Neuronal stem cell (in vitro differentiated cells): ENCODE results near the gene REEP3.

Source experiments
- DNase-seq: peaks from one replicate; pipeline ENCODE4 v3.0.0-alpha.2; 2013; ENCODE audit warnings: low spot score
- H2AFZ ChIP-seq: one replicate; pipeline ENCODE4 v1.6.1; 2013; ENCODE audit warnings: mild to moderate bottlenecking, low read length, inconsistent platforms
- H2AK5ac ChIP-seq: 2 replicates; pipeline ENCODE4 v1.6.1; 2013; ENCODE audit warnings: low read depth, mild to moderate bottlenecking, inconsistent platforms, low read length, moderate library complexity, mixed read lengths
- H2BK120ac ChIP-seq: 2 replicates; pipeline ENCODE4 v1.6.1; 2013; ENCODE audit warnings: low read depth, mild to moderate bottlenecking, inconsistent platforms, low read length, moderate library complexity, mixed read lengths
- H2BK12ac ChIP-seq: one replicate; pipeline ENCODE4 v1.6.1; 2013; ENCODE audit warnings: low read length, inconsistent platforms
- H2BK15ac ChIP-seq: 2 replicates; pipeline ENCODE4 v1.6.1; 2013; ENCODE audit warnings: mild to moderate bottlenecking, low read length, inconsistent platforms, mixed read lengths
- H2BK5ac ChIP-seq: one replicate; pipeline ENCODE4 v1.6.1; 2013; ENCODE audit warnings: inconsistent platforms, mild to moderate bottlenecking, low read length, moderate library complexity
- H3K14ac ChIP-seq: one replicate; pipeline ENCODE4 v1.6.1; 2013; ENCODE audit warnings: low read length, inconsistent platforms
- H3K18ac ChIP-seq: 2 replicates; pipeline ENCODE4 v1.6.1; 2013; ENCODE audit warnings: low read length, inconsistent platforms
- H3K23ac ChIP-seq: 2 replicates; pipeline ENCODE4 v1.6.1; 2013; ENCODE audit warnings: low read depth, mild to moderate bottlenecking, mixed read lengths, low read length, inconsistent platforms; ENCODE audit not compliant: poor library complexity
- H3K27ac ChIP-seq: replicated peaks from 3 replicates; pipeline ENCODE4 v1.5.1; 2013; ENCODE audit warnings: low read length, inconsistent platforms
- H3K27me3 ChIP-seq, 3 experiments: 2 replicates each; pipeline ENCODE4 v1.6.1; 2013; ENCODE audit warnings: low read length in 3 of 3, mild to moderate bottlenecking in 2 of 3, inconsistent platforms in 1 of 3, low read depth in 1 of 3, mixed read lengths in 1 of 3, moderate library complexity in 1 of 3; ENCODE audit not compliant: control insufficient read depth in 3 of 3, insufficient read depth in 3 of 3
- H3K36me3 ChIP-seq, 2 donors: replicated peaks in 1 of 2; 2 replicates each; pipeline ENCODE4 v1.6.1; 2013; ENCODE audit warnings: low read length in 2 of 2; ENCODE audit not compliant: control insufficient read depth in 2 of 2, insufficient read depth in 2 of 2
- H3K4ac ChIP-seq: 2 replicates; pipeline ENCODE4 v1.6.1; 2013; ENCODE audit warnings: inconsistent platforms, mild to moderate bottlenecking, low read length, moderate library complexity
- H3K4me1 ChIP-seq, 2 donors: 1 replicate in 1 of 2; 2 replicates in 1 of 2; pipeline ENCODE4 v1.6.1; 2013; ENCODE audit warnings: low read length in 2 of 2, low read depth in 1 of 2; ENCODE audit not compliant: control insufficient read depth in 2 of 2, insufficient read depth in 1 of 2
- H3K4me2 ChIP-seq: one replicate; pipeline ENCODE4 v1.6.1; 2013; ENCODE audit warnings: mild to moderate bottlenecking, low read length, inconsistent platforms; ENCODE audit not compliant: insufficient read depth, poor library complexity, severe bottlenecking
- H3K4me3 ChIP-seq, 2 donors: 2 replicates each; pipeline ENCODE4 v1.5.1; 2013; ENCODE audit warnings: low read length in 2 of 2, mild to moderate bottlenecking in 2 of 2, inconsistent platforms in 1 of 2, moderate library complexity in 1 of 2
- H3K79me1 ChIP-seq: one replicate; pipeline ENCODE4 v1.6.1; 2013; ENCODE audit warnings: low read depth, mild to moderate bottlenecking, inconsistent platforms, low read length, moderate library complexity
- H3K9ac ChIP-seq: one replicate; pipeline ENCODE4 v1.6.1; 2013; ENCODE audit warnings: mild to moderate bottlenecking, low read depth, low read length, inconsistent platforms; ENCODE audit not compliant: poor library complexity
- H3K9me3 ChIP-seq, 2 donors: replicated peaks in 1 of 2; 2 replicates each; pipeline versions ENCODE3 to v1.6.1; 2013; ENCODE audit warnings: low read length in 2 of 2, mild to moderate bottlenecking in 2 of 2, inconsistent platforms in 1 of 2, low read depth in 1 of 2, mixed read lengths in 1 of 2, moderate library complexity in 1 of 2; ENCODE audit not compliant: control insufficient read depth in 2 of 2, insufficient read depth in 1 of 2
- H4K8ac ChIP-seq: one replicate; pipeline ENCODE4 v1.6.1; 2013; ENCODE audit warnings: low read depth, mild to moderate bottlenecking, inconsistent platforms, low read length, moderate library complexity
- H4K91ac ChIP-seq: one replicate; pipeline ENCODE4 v1.6.1; 2013; ENCODE audit warnings: low read length, low read depth, mild to moderate bottlenecking, inconsistent platforms; ENCODE audit not compliant: poor library complexity
- WGBS, 2 donors: extraction: QIAGEN DNeasy Blood & Tissue Kit; methylation state at CpG; one replicate each; pipeline ENCODE4 v1.1.7; 2013; ENCODE audit warnings: missing lambda C conversion rate in 2 of 2, mixed read lengths in 1 of 2; ENCODE audit not compliant: insufficient read length in 2 of 2, insufficient replicate concordance in 1 of 2; ENCODE audit errors: extremely low coverage in 2 of 2; 5-methylcytosine and 5-hydroxymethylcytosine counted together

Gene REEP3

DNA sequence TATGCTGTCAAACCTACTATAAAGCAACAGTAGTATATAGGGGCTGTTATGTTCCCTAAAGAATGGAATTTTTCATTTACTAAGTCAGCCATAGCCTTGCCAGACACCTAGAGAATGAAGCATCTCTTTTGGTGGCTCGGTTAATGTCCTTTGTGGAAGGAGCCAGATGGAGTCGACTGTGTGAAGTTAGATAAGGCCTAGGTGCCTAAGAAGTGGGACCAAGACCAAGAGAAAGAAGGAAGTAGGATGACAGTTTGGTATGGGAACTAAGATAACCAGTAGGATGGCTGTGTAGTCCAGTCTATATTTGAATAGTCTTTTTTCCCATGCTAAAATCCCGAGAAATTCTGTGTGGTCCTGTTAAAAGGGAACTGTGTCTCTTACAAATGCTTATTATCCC is 62.2 kb downstream of the REEP3 start:
- no peaks in the 10 kb centered on the region for H3K27me3 ChIP-seq
- H3K14ac ChIP-seq, result no peak overlapping the region
- H2BK120ac ChIP-seq, result no peak overlapping the region
- H2BK15ac ChIP-seq, result no peak overlapping the region
- no peak overlapping the region for H3K4ac ChIP-seq
- no peak for DNase-seq
- no peak overlapping the region for H3K18ac ChIP-seq
- H2BK12ac ChIP-seq, result no peak overlapping the region
- no peak overlapping the region for H2AFZ ChIP-seq
- H4K91ac ChIP-seq, result no peak overlapping the region
- no peak overlapping the region for H3K4me3 ChIP-seq
- H3K4me1 ChIP-seq, result no peaks in the 10 kb centered on the region
- H3K36me3 ChIP-seq, result no peaks in the 10 kb centered on the region
- H2AK5ac ChIP-seq, result no peak overlapping the region
- no peak overlapping the region for H3K27ac ChIP-seq
- no peak overlapping the region for H2BK5ac ChIP-seq
- no peaks in the 10 kb centered on the region for H3K79me1 ChIP-seq
- no CpG with 5 or more reads among the region's 3 CpGs for WGBS, 2 donors
- no peak overlapping the region for H3K23ac ChIP-seq
- H3K4me2 ChIP-seq, result no peak overlapping the region
- H3K9ac ChIP-seq, result no peak overlapping the region
- H3K9me3 ChIP-seq, result no peaks in the 10 kb centered on the region
- H4K8ac ChIP-seq, result no peak overlapping the region

GRCh38 chr10:63583909-63584724 is 62.9 kb downstream of the REEP3 start:
- no peak overlapping the region for H2BK15ac ChIP-seq
- H2AFZ ChIP-seq, result no peak overlapping the region
- H2BK12ac ChIP-seq, result no peak overlapping the region
- H3K18ac ChIP-seq, result no peak overlapping the region
- no peak overlapping the region for H2BK5ac ChIP-seq
- H3K27ac ChIP-seq, result no peak overlapping the region
- H3K36me3 ChIP-seq, result peaks cover 0 to 2% of the 10 kb centered on the region in 2 donors
- H2AK5ac ChIP-seq, result no peak overlapping the region
- no peak overlapping the region for H3K23ac ChIP-seq
- H3K4ac ChIP-seq, result no peak overlapping the region
- WGBS, 2 donors, result no CpG with 5 or more reads among the region's 5 CpGs
- no peaks in the 10 kb centered on the region for H3K4me1 ChIP-seq
- no peak for DNase-seq
- no peak overlapping the region for H4K8ac ChIP-seq
- no peaks in the 10 kb centered on the region for H3K27me3 ChIP-seq
- H3K4me3 ChIP-seq, result no peak overlapping the region
- H4K91ac ChIP-seq, result no peak overlapping the region
- no peaks in the 10 kb centered on the region for H3K79me1 ChIP-seq
- no peak overlapping the region for H3K4me2 ChIP-seq
- no peak overlapping the region for H3K9ac ChIP-seq
- no peak overlapping the region for H3K14ac ChIP-seq
- H2BK120ac ChIP-seq, result no peak overlapping the region
- H3K9me3 ChIP-seq, result no peaks in the 10 kb centered on the region

GRCh38 chr10:63584725-63585035 is 63.5 kb downstream of the REEP3 start:
- Histone ChIP-seq H3K27me3 (no peaks in the 10 kb centered on the region), H3K4me3 (no peak overlapping the region), H3K79me1 (no peaks in the 10 kb centered on the region), H3K9me3 (no peaks in the 10 kb centered on the region), H4K91ac (no peak overlapping the region), H3K23ac (no peak overlapping the region), H2BK15ac (no peak overlapping the region), H4K8ac (no peak overlapping the region), H2BK12ac (no peak overlapping the region), H2BK5ac (no peak overlapping the region), H3K14ac (no peak overlapping the region), H3K4me1 (no peaks in the 10 kb centered on the region), H3K18ac (no peak overlapping the region), H2AFZ (no peak overlapping the region), H3K4me2 (no peak overlapping the region), H2AK5ac (no peak overlapping the region), H2BK120ac (no peak overlapping the region), H3K4ac (no peak overlapping the region), H3K9ac (no peak overlapping the region), H3K36me3 (peaks cover 0 to 2% of the 10 kb centered on the region in 2 donors), H3K27ac (no peak overlapping the region)
- no peak for DNase-seq

- no peaks in the 10 kb centered on the region for H3K27me3 ChIP-seq
- WGBS, 2 donors, result no CpG with 5 or more reads among the region's 1 CpG
- no peak overlapping the region for H2BK15ac ChIP-seq
- no peak overlapping the region for H2BK5ac ChIP-seq
- no peak overlapping the region for H2AK5ac ChIP-seq
- H3K23ac ChIP-seq, result no peak overlapping the region
- H3K4me2 ChIP-seq, result no peak overlapping the region
- no peak overlapping the region for H4K8ac ChIP-seq
- no peak overlapping the region for H3K14ac ChIP-seq
- H3K9ac ChIP-seq, result no peak overlapping the region
- H3K4me1 ChIP-seq, result no peaks in the 10 kb centered on the region
- peaks cover 0 to 2% of the 10 kb centered on the region in 2 donors for H3K36me3 ChIP-seq
- H3K79me1 ChIP-seq, result no peaks in the 10 kb centered on the region
- H4K91ac ChIP-seq, result no peak overlapping the region
- no peak overlapping the region for H2BK12ac ChIP-seq
- no peaks in the 10 kb centered on the region for H3K9me3 ChIP-seq
- H3K4me3 ChIP-seq, result no peak overlapping the region
- no peak overlapping the region for H3K18ac ChIP-seq
- H2BK120ac ChIP-seq, result no peak overlapping the region
- H2AFZ ChIP-seq, result no peak overlapping the region
- no peak overlapping the region for H3K27ac ChIP-seq
- H3K4ac ChIP-seq, result no peak overlapping the region
- DNase-seq, result no peak
Observed at GRCh38 chr10:63585041-63585440, 63.8 kb downstream of the REEP3 start.
